HG03064 (cell line): ENCODE results near the gene CDC42BPA.
"Not testable (repeated sequence)": the region's sequence is repeated elsewhere in the genome, so short reads cannot be mapped to it uniquely, and the experiment has no call there.

Experiments used
- ATAC-seq: cut with Tn5 transposase; IDR thresholded peaks from one replicate; pipeline ENCODE4 v1.9.1; 2021; ENCODE audit warnings: low read depth; ENCODE audit not compliant: unreplicated experiment

CDC42BPA gene

DNA sequence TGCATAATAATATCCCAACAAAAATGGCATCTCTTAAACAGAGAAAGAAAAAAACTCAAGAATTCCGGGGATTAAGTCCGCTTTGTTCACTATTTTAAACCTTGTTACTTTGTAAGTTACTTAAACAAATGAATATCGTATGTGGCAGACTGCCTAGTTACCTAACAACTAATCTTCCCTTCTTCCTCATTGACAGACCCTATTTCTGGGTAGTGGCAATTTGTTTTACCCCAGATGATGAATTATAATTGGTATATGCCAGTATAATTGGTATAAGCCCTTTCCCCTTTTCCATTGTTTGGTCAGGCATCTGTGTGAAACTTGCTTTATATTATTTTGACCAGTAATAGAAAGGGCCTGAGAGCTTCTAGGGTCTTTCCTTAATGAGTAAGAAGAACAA, 52.4 kb downstream of the CDC42BPA start:
- no peak for ATAC-seq

DNA sequence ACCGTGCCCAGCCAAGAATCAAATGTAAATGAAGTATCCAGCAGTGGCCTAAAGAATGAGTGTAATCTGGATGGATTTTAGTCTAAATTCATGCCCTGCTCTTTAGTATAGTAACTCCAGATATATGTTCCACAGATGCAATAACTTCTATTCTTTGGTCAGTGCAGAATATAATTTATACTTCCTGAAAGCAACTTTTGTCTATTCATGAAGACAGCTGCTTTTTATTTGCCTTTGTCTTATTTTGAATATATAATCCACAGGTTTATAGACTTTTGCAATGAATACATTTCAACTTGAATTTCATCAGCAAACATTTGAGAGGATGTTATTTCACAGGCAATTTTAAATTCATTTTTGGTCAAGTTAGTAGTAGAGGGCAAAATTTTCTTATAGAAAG, 54.4 kb downstream of the CDC42BPA start:
- no peak for ATAC-seq

DNA sequence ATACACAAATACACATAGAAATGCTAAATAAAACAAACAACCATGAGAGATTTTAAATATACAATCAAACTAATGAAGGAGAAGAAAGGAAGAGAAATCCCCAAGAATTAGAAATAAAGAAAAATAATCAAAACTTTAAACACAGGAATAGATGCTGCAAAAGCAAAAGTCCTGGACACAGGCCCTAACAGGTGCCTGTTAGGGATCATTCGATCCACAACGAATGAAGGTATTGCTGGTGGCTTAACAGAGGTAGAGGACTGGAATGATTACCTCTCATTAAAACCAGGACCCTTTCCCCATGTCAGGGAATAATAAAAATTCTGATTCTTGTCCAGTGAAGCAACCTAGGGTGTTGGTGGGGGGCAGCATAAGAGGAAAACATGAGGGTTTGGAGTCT, 56.8 kb downstream of the CDC42BPA start:
- ATAC-seq, result no peak

DNA sequence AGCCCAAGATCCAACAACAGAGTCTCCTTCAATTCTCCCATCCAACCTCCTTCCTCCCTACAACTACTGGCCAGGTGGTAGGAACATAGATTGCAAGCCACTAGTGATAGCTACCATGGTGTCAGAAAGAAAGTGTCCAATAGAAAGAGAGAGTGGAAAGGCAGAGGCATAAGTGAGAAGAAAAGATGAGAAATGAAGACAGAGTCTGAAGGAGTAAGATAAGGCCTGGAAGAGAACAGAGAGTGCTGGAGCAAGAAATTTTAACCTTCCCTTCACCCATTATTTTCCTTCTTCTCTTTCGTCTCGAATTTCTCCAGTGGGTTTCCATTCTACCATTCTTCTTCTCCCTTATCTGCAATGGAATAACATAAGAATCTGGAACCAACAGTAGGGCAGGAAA, 57.9 kb downstream of the CDC42BPA start:
- ATAC-seq, result no peak

DNA sequence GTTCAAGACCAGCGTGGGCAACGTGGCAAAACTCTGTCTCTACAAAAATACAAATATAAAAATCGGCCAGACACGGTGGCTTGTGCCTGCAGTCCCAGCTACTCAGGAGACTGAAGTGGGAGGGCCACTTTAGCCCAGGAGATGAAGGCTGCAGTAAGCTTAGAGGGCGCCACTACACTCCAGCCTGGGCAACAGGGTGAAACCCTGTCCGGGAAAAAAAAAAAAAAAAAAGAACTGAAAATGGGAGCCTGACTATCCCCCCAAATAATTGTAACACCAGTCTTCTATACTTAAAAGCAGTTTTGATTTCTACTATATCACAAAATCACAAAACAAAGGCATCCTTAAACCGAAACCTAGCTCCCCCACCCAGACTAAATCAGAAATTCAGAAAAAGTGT, 60.3 kb downstream of the CDC42BPA start:
- ATAC-seq, result no peak

DNA sequence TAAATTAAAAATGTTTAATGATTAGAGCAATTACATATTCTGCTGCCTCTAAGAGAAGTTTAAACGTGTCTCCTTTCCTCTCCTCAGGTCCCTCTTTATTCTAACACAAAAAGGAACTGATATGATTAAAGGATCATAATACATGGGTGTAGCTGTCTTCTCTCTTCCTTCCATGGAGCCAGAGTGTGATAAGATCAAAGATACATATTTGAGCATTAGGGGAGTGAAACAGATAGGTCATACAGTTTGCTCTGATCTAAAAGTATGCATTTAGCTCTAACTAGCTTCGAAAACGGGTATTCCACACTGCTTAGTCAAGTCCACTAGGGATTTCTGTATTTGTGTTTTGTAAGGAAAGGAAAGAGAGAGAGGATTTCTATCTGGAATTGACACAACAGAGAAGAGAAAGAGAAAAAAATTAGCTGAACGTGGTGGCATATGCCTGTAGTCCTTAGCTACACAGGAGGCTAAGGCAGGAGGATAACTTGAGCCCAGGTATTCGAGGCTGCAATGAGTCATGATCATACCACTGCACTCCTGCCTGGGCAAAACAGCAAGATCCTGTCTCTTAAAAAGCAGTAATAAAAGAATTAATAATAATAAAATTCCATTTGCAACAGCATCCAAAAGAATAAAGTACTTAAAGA, 63.1 kb downstream of the CDC42BPA start:
- ATAC-seq, result no peak

DNA sequence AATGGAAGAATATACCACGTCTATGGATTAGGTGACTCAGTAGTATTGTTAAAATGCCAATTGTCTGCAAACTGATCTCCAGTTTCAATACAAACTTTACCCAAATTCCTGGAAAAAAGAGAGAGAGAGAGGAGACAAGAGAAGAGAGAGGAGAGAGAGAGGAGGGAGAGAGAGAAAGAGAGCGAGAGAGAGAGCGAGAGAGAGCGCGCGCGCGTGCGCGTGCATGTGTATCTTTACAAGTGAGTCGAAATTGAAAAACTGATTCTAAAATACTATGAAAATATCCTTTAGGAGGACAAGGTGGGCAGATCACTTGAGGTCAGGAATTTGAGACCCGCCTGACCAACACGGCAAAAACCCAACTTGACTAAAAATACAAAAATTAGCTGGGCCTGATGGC, 65.2 kb downstream of the CDC42BPA start:
- ATAC-seq, result no peak

DNA sequence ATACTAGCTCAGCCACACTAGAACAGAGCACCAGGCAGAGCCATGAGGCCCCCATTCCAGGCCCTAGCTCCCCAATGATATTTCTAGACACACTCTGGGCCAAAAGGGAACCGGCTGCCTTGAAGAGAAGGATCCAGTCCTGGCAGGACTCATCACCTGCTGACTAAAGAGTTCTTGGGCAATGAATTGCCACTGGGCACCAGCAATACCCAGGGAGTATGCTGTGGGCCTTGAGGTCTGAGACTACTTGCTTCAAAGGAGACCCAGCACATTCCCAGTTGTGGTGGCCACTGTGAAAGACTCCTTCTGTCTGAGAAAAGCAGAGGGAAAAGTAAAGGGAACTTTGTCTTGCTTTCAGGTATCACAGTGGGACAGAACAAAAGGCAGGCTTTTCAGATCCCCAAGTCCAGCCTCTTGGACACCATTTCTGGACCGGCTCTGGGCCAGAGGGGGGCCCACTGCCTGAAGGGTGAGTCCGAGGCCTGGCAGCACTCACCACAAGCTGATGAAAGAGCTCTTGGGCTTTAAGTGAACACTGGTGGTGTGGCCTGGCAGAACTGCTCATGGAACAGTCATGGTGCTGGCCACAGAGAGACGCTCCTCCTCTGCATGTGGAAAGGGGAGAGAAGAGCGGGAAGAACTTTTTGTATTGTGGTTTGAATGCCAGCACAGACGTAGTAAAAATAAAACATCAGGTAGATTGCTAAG, 72.5 kb downstream of the CDC42BPA start:
- no peak for ATAC-seq

DNA sequence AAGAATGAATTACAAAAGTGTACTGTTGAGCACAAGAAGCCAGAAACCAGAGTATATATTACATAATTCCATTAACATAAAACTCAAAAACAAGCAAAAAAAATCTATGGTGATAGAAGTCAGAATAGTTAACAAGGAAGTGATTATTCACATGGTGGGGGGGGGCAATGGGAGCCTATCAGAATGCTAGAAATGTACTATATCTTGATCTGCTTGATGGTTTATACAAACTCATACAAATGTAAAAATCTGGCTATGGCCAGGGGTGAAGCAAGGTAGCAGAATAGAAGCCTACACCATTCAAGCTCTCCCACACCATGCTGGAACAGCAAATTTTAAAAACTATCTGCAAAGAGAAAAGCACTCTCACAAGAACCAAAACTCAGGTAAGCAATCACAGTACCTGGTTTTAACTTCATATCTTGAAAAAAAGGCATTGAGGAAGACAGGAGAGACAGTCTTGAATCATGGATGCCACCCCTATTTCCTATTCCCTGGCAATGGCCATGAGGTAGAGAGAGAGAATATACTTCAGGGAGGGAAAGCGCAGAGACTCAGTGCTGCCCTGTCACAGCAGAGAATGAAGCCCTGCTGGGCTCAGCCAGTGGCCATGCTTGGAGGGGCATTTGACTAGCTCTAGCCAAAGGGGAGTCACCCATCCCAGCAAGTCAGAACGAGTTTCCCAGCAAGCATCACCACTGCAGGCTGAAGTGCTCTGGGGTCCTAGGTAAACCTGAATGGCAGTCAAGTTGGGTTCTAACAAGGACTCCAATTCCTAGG, 73.8 kb downstream of the CDC42BPA start:
- no peak for ATAC-seq

DNA sequence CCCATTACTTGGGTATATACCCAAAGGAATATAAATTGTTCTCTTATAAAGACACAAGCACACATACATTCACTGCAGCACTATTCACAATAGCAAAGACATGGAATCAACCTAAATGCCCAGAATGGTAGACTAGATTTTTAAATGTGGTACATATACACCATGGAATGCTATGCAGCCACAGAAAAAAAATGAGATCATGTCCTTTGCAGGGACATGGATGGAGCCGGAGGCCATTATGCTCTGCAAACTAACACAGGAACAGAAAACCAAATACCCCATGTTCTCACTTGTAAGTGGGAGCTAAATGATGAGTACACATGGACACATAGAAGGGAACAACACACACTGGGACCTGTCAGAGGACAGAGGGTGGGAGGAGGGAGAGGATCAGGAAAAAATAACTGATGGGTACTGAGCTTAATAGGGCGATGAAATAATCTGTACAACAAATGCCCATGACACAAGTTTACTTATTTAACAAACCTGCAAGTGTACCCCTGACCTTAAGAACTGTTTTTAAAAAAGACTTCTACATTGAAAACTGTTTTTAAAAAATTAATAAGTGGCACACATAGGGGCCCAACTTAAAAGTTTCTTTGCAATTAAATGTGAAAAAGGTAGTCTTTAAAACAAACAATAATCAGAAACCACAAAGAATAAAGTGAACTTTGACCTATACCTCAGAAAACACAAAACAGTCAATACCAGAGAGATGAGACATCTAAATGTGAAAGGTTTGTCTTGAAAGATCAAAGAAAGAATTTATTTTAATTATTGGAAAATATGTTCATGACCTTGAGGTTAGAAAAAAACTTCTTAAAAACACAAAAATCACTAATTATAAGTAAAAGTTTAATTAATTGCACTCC, 75.2 kb downstream of the CDC42BPA start:
- no peak for ATAC-seq

DNA sequence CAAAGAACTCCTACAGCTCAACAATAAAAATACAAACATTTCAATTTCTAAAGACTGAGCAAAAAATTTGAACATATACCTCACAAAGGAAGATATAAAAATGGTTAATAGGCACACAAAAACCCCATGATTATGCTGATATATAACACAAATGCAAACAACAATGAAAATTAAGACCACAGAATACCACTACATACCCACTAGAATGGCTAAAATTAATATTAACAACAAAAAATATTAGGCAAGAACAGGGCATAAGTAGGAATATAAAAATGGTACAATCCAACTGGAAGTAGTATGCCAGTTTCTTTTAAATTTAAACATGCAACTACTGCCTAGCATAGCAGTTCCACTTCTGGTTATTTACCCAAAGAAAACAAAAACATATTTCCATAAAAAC, 77.3 kb downstream of the CDC42BPA start:
- ATAC-seq, result no peak

DNA sequence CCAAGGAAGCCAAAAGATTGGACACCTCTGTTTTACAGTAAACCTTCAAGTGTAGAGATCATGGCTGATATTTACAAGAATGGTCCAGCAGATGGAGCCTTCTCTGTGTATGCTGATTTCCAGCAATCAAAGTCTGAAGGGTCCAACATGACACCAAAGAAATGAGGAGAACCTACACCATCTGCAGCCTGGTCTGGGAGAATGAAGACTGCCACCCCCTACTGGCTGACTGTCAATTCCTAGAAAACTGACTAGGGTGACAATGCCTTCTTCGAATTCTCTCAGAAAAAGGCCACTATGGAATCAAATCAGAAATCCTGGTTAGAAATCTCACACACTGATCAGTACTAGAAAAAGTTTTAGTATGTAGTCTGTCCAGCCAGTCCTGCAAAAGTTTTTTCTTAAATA, 83.3 kb downstream of the CDC42BPA start:
- no peak for ATAC-seq

DNA sequence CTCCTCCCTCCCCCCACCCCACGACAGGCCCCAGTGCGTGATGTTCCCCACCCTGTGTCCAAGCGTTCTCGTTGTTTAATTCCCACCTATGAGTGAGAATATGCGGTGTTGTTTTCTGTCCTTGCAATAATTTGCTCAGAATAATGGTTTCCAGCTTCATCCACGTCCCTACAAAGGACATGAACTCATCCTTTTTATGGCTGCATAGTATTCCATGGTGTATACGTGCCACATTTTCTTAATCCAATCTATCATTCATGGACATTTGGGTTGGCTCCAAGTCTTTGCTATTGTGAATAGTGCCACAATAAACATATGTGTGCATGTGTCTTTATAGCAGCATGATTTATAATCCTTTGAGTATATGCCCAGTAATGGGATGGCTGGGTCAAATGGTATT, 87.2 kb downstream of the CDC42BPA start:
- not testable (repeated sequence) for ATAC-seq

DNA sequence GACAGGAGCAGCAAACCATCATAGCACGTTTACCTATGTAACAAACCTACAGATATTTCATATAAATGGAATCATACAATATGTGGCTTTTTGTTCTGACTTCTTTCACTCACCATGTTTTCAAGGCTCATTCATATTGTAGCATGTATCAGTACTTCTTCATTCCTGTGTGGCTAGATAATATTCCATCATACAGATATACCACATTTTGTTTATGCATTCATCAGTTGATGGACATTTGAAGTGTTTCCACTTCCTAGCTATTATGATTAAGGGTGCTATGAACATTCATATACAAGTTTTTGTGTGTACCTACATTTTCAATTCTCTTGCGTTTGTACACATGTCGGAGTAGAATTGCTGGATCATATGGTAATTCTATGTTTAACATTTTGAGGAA, 90.1 kb downstream of the CDC42BPA start:
- no peak for ATAC-seq

DNA sequence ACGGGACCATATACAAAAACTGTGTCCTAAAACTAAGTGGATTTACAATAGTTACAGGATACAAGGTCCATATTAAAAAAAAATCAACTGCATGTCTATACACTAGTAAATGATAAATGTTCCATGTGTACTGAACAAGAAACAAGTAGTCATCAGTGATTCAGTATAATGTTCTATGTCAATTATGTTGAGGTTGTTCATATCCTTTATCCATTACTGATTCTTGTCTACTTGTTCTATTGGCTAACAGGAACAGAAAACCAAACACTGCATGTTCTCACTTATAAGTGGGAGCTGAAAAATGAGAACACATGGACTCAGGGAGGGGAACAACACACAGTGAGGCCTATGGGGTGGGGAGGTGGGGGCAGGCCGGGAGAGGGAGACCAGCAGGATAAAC, 90.5 kb downstream of the CDC42BPA start:
- ATAC-seq, result no peak

DNA sequence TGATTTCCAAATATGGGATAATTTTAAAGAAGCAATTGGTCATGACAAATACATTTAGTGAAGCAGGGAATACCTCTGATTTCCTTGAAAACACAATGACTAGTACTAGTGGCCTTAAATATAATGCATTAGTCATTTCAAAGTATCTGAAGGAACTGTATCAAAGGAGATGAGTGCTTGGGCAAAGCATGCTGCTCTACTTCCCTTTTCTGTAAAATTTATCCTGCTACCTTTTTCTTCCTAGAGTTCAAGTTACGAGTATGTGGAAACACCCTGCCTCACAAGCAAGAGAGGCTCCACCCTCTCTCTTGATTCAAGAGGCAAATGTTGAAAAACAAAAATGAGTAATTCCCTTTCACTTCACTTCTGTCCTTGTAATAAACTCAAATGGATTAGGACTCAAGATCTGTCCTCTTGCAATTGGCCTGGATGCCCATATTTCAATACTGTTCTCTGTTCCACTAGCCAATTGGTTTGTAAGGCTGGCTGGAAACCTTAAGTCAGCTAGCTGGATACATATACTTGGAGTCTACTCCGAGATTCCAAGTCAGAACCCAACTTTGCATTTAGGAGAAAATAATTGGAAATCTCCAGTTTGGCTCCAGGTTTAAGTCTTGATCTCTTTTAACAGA, 92.5 kb downstream of the CDC42BPA start:
- no peak for ATAC-seq

DNA sequence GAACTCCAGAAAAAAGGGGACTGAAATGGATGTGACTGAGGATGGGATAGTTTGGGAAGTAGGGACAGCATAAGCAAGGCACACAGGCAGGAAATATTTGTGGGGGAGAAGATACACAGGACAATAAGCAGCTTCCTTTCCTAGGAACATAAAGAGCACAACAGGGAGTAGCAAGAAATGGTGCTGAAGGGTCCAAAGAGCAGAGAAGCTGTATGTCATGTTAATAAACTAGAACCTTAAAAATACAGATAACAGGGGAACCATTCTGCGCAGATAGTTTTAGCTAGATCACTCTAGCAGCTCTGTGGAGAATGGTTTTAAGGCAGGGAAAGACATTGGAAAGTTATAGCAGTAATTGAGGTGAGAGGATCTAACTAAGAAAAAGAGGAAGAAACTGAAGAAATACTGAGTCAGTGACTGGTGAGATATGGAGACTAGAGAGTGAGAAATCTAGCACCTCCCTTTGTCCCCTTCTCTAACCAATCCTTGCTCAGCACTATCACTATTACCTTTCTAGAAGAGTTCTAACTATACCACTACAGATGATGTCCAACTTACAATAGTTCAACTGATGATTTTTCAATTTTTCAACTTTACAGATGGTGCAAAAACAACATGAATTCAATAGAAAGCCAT, 95.0 kb downstream of the CDC42BPA start:
- ATAC-seq, result no peak

DNA sequence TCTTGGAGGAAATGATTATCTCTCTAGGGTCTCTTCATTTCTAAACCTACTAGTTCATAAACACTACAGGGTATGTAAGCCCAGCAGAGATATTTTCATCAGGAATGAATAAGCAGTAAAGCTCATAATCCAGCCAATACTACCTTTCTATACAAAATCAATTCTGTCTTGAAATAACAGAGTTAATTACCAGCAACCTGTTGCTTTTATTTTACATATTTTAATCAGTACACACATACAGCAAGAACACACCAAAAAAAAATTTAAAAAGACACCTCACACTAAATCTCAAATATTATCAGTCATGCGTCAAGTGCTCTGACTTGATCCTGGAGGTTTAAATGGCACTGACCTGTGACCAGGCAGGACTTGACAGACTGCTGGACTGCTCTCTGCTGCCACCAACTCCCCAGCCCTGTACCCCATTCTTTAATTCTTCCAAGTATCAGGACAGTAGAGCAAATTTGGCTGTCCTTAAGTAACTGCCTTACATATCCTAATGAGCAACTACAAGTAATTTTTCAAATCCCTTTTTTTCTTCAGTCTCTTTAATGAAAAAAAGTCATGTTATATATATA, 98.5 kb downstream of the CDC42BPA start:
- no peak for ATAC-seq

DNA sequence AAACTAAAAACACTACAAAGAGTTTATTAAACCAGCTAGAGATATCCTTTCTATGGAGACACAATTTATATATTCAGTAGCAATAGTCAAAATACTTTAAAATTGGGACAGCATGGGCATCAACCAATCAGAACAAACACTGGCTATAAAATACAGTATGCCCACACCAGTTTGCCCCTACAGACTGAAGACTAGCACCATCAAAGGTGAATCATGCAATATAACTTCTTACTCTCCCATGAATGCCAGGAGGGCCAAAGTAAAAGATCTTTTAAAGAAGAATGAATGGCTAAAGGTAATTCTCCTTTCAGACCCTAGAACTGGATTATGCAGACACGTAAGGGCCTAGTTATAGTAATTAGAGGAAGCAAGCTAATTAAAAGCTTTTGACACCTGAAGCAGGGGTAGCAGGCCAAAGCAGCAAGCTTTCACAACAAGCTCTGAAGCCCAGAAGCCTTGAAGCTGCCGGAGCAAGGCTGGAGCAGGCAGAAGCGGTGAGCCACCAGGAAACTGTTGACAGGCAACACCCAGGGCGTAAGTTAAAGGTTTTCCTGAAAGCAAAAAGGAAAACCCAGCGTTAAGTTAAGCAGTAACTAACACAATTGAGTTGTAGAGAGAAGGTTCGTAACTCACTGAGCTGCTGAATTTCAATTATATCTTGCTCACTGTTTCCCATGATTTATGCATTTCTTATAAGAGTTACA, 99.3 kb downstream of the CDC42BPA start:
- ATAC-seq, result no peak
